ENCODE data around the gene TFDP2. TPM values are rescaled to one million over a fixed set of nuclear protein-coding genes. Genes with fewer than 3 reads are reported as not detected.
"Not testable (repeated sequence)": the region's sequence is repeated elsewhere in the genome, so short reads cannot be mapped to it uniquely, and the experiment has no call there.

Gene TFDP2
- total and polyA plus RNA-seq, 12 donors, result 11.0 to 77.8 (median 54.3) TPM

- ATAC-seq (peak in 4 of 8 donors; percentile 9 to 36 (median 30)), DNase-seq (no peak)
- no peak overlapping the region for H3K27ac ChIP-seq
- intact Hi-C loops (cut with DNase I), result no loop called here
- H3K27me3 ChIP-seq, result no peaks in the 10 kb centered on the region
- 93% methylated on average over 15 of the region's 15 CpGs for WGBS, 2 donors
- peaks cover 0 to 49% (median 0%) of the 10 kb centered on the region in 9 donors for H3K36me3 ChIP-seq
- H3K4me1 ChIP-seq, result no peaks in the 10 kb centered on the region
- H3K9me3 ChIP-seq, result no peaks in the 10 kb centered on the region
- no peak overlapping the region for H3K4me3 ChIP-seq
- TF ChIP-seq CTCF (IDR thresholded peaks at IDR 0.05), result no peak
Observed at GRCh38 chr3:141928631-141929270, 220.6 kb downstream of the TFDP2 start.

GRCh38 chr3:141926929-141927328 is 222.4 kb downstream of the TFDP2 start:
- no peaks in the 10 kb centered on the region for H3K4me1 ChIP-seq
- no peak overlapping the region for H3K27ac ChIP-seq
- no peaks in the 10 kb centered on the region for H3K9me3 ChIP-seq
- no peaks in the 10 kb centered on the region for H3K27me3 ChIP-seq
- no peak overlapping the region for H3K4me3 ChIP-seq
- ATAC-seq (peak in 2 of 8 donors; percentile 17 to 40), DNase-seq (no peak)
- H3K36me3 ChIP-seq, result peaks cover 0 to 67% (median 0%) of the 10 kb centered on the region in 9 donors
- intact Hi-C loops (cut with DNase I), result loop anchor here in 1 of 10 donors (2.0 kb wide), 1 partner anchor 78 kb away; no protein-coding TSS in a partner anchor
- no peak for TF ChIP-seq CTCF (IDR thresholded peaks at IDR 0.05)
- 77 to 81% methylated on average over 9 of the region's 9 CpGs for WGBS, 2 donors

GRCh38 chr3:141925677-141926076 is 223.7 kb downstream of the TFDP2 start:
- not testable (repeated sequence) for H3K4me1 ChIP-seq, H3K4me3 ChIP-seq, H3K27me3 ChIP-seq, ATAC-seq, H3K27ac ChIP-seq, H3K9me3 ChIP-seq, DNase-seq
- intact Hi-C loops (cut with DNase I), result loop anchor here in 1 of 10 donors (2.0 kb wide), 1 partner anchor 77 kb away; no protein-coding TSS in a partner anchor
- 93 to 94% methylated on average over 5 of the region's 5 CpGs for WGBS, 2 donors
- H3K36me3 ChIP-seq, result peaks cover 0 to 80% (median 4%) of the 10 kb centered on the region in 9 donors

- no peak for TF ChIP-seq CTCF (IDR thresholded peaks at IDR 0.05)
- H3K4me3 ChIP-seq, result no peak overlapping the region
- no peak for ATAC-seq
- H3K36me3 ChIP-seq, result peaks cover 0 to 97% (median 4%) of the 10 kb centered on the region in 9 donors
- no peaks in the 10 kb centered on the region for H3K4me1 ChIP-seq
- H3K27ac ChIP-seq, result no peak overlapping the region
- H3K27me3 ChIP-seq, result no peaks in the 10 kb centered on the region
- intact Hi-C loops (cut with DNase I), result no loop called here
- WGBS, 2 donors, result 86 to 89% methylated on average over 2 of the region's 2 CpGs
- DNase-seq, result no peak
- H3K9me3 ChIP-seq, result no peaks in the 10 kb centered on the region
Observed at GRCh38 chr3:141921316-141921715, 228.0 kb downstream of the TFDP2 start.

GRCh38 chr3:141920701-141921100 is 228.6 kb downstream of the TFDP2 start:
- intact Hi-C loops (cut with DNase I), result no loop called here
- TF ChIP-seq CTCF (IDR thresholded peaks at IDR 0.05), result no peak
- Histone ChIP-seq H3K4me3 (no peak overlapping the region), H3K36me3 (peaks cover 0 to 97% (median 4%) of the 10 kb centered on the region in 9 donors), H3K4me1 (no peaks in the 10 kb centered on the region), H3K9me3 (no peaks in the 10 kb centered on the region), H3K27me3 (no peaks in the 10 kb centered on the region), H3K27ac (no peak overlapping the region)
- WGBS, 2 donors, result 89 to 94% methylated on average over 4 of the region's 4 CpGs
- ATAC-seq (no peak), DNase-seq (no peak)
